GM21447 (cell line): Measurements from ENCODE around the gene DHX34.
"Not testable (repeated sequence)": the region's sequence is repeated elsewhere in the genome, so short reads cannot be mapped to it uniquely, and the experiment has no call there.

Experiments
- ATAC-seq: cut with Tn5 transposase; IDR thresholded peaks from one replicate; pipeline ENCODE4 v1.9.1; 2021; ENCODE audit not compliant: unreplicated experiment

DHX34 gene, protein sequence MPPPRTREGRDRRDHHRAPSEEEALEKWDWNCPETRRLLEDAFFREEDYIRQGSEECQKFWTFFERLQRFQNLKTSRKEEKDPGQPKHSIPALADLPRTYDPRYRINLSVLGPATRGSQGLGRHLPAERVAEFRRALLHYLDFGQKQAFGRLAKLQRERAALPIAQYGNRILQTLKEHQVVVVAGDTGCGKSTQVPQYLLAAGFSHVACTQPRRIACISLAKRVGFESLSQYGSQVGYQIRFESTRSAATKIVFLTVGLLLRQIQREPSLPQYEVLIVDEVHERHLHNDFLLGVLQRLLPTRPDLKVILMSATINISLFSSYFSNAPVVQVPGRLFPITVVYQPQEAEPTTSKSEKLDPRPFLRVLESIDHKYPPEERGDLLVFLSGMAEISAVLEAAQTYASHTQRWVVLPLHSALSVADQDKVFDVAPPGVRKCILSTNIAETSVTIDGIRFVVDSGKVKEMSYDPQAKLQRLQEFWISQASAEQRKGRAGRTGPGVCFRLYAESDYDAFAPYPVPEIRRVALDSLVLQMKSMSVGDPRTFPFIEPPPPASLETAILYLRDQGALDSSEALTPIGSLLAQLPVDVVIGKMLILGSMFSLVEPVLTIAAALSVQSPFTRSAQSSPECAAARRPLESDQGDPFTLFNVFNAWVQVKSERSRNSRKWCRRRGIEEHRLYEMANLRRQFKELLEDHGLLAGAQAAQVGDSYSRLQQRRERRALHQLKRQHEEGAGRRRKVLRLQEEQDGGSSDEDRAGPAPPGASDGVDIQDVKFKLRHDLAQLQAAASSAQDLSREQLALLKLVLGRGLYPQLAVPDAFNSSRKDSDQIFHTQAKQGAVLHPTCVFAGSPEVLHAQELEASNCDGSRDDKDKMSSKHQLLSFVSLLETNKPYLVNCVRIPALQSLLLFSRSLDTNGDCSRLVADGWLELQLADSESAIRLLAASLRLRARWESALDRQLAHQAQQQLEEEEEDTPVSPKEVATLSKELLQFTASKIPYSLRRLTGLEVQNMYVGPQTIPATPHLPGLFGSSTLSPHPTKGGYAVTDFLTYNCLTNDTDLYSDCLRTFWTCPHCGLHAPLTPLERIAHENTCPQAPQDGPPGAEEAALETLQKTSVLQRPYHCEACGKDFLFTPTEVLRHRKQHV

DNA sequence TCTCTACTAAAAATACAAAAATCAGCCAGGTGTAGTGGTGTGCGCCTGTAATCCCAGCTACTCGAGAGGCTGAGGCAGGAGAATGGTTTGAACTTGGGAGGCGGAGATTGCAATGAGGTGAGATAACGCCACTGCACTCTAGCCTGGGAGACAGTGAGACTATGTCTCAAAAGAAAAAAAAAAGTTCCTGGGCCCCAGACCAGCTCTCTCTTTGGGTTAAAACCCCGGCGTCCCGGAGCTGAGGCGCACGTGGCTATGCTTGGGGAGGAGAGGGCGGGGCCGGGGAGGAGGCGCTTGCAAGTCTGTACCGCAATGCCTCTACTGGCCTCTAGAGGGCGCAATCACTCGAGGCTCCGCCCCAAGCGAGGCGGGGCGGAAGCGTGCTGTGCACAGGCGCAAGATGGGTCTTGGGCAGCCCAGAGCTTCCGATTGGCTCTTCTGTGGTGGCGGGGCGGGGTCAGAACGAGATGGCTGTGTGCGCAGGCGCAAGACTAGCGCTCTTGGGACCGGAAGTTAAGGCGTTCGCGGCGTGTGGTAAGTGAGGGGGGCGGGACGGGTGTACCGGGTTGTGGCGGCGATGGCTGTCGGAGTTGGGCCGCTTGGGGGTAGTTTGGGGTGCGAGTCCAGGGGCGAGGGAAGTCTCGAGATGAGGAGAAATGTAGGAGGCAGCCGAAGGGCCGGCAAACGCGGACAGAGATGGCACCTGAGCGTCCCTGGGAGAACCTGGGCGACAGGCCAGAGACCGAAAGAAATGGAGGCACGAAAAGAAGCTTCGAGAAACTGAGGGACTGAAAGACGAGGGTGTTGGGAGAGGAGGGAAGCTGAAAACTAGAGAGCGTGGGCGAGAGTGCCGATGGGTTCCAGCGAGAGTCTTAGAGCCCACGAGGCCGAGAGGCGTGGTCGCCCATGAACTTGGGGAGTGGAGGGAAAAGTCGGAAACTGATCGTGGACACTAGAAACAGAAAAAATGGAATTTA, at the start of gene DHX34:
Gene DHX34 (plus strand): TSS at position 497 of the 977 bp plus-strand sequence. CDS start 3,716 bp downstream, outside the sequence.
- peak; percentile 96 for ATAC-seq

DNA sequence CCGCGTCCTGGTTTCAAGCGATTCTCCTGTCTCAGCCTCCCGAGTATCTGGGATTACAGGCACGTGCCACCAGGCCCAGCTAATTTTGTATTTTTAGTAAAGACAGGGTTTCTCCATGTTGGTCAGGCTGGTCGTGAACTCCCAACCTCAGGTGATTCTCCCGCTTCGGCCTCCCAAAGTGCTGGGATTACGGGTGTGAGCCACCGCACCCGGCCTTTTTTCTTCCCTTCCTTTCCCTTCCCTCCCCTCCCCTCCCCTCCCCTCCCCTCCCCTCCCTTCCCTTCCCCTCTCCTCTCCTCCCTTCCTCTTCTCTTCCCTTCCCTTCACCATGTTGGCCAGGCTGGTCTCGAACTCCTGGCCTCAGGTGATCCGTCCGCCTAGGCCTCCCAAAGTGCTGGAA, 48.2 kb upstream of the DHX34 start:
- ATAC-seq = not testable (repeated sequence)

DNA sequence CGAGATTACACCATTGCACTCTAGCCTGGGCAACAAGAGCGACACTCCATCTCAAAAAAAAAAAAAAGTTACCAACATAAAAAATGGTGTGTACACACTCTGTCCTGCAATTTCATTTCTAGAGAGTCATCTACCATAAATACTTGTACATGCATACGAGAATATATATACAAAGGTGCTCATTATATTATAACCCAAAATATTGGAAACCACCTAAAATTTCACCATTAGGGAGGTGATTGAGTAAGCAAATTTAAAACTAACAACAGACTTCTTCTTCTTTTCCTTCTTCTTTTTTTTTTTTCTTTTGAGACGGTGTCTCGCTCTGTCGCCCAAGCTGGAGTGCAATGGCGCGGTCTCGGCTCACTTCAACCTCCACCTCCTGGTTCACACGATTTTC, 46.9 kb upstream of the DHX34 start:
- ATAC-seq = no peak

DNA sequence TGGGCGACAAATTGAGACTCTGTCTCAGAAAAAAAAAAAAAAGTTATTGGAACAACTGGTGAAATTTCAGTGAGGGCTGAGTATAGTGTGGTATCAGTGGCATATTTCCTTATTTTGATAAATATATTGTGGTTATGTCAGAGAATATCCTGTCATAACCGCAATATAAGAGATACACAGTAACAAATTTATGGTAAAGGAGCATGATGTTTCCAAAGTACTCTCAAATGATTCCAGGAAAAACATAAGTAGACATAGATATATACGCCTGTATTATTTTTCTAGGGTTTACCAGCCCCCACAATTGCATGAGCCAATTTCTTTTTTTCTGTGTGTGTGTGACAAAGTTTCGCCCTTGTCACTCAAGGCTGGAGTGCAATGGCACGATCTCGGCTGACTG, 45.1 kb upstream of the DHX34 start:
- ATAC-seq = no peak

DNA sequence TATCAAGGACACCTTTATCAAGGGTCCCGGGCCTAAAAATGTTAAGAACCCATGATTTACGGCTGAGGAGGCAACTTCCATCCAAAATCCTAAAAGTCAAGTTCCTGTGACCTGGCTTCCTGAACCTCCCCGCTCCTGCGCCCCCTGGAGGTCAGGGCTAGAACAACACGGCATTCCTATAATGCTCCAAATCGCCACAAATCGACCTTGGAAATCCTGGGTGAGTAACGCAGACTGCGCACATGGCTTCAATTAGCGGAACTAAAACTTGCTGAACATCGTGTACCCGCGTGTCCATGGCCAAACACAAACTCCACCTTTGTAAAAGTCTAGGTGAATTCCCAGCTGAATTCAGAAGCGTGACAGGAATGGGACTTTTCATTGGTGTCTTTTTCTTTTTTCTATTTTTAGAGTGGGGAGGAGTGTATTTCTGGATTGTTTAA, 43.8 kb upstream of the DHX34 start:
- no peak for ATAC-seq

DNA sequence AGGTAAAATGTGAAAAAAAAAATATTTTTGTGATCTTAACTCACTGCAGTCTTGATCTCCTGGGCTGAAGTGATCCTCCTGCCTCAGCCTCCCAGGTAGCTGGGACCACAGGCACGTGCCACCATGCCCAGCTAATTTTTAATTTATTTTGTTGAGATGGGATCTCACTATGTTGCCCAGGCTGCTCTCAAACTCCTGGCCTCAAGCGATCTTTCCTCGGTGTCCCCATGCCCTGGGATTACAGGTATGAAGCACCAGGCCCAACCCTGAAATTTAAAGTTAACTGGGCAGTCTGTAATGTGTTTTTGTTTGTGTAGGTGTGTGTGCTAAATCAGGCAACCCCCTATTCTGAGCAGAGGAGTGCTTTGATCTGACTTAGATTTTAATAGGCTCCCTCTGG, 42.8 kb upstream of the DHX34 start:
- ATAC-seq = no peak

DNA sequence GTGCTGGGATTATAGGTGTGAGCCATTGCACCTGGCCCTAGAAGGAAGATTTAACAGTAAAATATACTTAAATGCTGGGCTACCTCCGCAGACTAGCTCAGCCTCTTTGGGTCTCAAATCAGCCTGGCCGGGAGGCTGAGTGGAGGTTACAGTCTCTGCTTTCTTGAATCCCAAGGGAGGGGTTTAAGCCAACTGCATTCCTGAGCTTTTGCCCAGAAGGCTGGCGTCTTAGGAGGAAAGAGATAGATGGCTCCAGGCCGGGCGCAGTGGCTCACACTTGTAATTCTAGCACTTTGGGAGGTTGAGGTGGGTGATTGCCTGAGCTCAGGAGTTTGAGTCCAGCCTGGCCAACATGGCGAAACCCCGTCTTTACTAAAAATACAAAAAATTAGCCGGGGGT, 40.1 kb upstream of the DHX34 start:
- no peak for ATAC-seq

DNA sequence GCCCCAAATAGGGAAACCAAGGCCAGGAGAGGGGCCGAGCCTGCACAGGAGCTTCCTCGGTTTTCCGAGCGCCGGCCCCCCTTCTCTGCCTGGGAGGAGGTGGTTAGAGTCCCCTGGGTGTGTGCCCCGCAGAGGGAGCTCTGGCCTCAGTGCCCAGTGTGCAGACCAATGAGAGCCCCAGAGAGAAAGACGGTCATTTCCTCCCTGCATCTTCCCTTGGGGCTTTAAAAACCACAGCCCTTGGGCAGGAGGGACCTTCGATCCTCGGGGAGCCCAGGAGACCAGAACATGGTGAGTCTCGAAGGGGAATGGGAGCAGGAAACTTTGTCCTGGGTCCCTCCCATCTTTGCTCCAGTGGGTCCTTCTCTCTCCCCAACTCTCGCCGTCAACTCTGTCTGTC, 39.5 kb upstream of the DHX34 start, which contains the start of gene C5AR1:
Gene C5AR1 (plus strand): TSS at position 254 of the 400 bp plus-strand sequence. CDS start 35 bp downstream, at position 289.
- ATAC-seq = no peak

DNA sequence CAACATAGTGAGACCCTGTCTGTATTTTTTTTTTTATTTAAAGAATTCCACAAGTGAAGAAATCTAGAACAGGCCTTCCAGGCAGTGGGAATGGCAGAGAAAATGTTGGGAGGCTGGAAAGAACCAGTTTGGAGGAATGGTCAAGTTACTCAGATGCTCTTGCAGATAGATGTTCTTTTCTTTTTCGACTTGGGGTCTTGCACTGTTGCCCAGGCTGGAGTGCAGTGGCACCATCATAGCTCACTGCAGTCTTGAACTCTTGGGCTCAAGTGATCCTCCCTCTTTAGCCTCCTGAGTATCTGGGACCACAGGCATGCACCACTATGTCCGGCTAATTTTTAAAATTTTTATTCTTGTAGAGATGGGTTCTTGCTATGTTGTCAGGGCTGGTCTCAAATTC, 38.8 kb upstream of the DHX34 start:
- no peak for ATAC-seq

DNA sequence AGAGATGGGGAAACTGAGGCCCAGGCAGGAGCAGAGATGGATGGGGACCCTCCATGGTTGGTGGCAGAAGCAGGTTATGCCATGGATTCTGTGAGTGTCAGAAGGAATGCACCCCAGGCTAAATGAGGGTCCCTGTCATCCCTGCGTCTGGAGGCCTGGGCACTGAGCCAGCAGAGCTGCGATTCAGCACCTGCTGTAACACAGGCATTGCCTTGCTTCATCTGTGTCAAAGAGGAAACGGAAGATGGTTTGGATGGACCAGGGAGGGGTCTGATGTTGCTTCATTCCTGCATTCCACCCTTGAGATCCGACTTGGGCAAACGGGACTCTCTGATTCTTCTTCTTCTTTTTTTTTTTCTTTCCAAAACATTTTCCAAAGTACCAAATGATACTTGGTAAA, 38.3 kb upstream of the DHX34 start:
- ATAC-seq = no peak

DNA sequence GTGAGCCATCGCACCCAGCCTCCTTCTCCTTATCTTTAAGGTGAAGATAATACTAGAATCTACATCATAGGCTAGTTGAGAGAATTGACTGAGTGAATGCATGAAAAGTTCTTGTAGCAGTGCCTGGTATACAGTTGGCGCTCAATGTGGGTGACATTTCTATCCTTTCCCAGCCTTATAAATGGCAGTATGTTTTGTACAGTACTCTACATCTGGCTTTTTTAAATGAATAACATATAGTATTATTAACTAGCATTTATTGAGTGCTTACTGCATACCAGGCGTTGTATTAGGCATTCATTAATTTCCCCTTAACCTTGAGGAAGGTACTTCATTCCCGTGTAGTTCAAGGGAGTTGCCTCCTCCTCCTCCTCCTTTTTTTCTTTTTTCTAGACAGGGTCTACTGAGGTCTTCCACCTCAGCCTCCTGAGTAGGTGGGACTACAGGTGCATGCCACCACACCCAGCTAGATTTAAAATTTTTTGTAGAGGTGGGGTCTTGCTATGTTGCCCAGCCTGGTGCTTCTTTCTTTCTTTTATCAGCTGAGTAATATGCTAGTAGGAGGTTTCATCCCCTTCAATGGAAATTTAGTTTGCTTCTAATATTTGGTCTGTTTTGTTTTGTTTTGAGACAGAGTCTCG, 36.6 kb upstream of the DHX34 start:
- no peak for ATAC-seq

DNA sequence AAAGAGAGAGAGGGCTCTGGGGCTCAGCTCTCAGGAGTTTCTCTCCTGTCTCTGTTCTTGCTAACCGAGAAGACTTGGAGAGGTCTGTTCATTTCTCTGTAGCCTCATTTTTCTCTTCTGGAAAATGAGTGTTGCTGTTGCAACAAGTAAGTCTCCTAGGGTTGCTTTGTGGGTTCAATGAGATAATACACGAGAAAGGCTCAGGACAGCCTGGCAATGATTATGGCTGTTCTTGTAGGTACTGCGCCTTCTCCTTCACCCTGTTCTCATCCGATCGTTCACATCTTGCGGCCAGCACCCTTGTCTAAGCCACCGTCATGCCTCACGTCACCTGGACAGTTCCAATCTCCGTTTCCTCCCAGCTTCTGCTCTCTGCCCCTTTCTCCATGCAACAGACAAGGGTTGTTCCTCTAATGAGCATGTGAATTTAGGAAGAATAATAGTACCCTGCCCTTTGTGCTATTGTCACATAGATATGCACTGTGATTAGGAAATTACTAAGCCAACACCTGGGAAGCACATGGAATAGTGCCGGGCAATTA, 35.3 kb upstream of the DHX34 start:
- no peak for ATAC-seq

DNA sequence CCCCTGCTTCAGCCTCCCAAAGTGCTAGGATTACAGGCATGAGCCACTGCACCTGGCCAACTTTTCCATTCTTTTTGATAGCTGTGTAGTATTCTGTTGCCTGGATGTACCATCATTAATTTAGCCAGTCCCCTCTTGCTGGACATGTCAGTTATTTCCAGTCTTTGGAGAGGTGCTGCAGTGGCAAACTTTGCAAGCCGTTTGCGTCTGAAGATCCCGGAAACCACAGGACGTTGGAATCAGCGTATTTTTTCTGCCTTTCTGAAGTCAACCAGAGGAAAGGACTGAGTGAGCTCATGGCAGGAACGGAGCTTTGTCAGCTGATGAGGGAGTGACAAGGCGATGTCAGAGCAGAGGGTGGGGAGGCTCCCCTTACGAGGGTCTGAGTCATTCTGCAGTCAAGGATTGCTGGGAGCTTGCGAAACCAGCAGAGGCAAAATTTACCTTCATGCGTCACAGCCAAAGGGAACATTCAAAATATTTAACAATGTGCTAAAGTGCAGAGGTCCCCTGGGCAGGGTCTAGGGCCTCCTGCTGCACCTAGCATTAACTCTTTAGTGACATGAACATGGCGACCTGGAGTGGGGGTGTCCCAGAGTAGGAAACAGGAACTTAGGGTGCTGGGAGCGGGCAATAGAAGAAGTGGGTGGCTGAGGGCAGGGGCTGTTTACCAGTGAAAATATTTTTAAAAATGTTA, 33.8 kb upstream of the DHX34 start:
- ATAC-seq = no peak

DNA sequence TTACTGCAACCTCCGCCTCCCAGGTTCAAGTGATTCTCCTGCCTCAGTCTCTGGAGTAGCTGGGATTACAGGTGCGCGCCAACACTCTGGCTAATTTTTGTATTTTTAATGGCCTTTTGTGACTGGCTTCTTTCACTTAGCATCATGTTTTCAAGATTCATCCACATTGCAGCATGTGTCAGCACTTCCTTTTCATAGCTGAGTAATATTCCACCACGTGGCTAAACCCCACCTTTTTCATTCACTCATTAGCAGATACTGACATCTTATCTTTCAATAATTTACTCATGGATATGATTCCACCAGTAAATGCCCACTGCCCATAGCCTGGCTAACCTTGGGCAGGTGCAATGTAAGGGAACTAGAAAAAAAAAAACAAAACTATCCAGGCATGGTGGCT, 32.6 kb upstream of the DHX34 start:
- ATAC-seq = no peak

DNA sequence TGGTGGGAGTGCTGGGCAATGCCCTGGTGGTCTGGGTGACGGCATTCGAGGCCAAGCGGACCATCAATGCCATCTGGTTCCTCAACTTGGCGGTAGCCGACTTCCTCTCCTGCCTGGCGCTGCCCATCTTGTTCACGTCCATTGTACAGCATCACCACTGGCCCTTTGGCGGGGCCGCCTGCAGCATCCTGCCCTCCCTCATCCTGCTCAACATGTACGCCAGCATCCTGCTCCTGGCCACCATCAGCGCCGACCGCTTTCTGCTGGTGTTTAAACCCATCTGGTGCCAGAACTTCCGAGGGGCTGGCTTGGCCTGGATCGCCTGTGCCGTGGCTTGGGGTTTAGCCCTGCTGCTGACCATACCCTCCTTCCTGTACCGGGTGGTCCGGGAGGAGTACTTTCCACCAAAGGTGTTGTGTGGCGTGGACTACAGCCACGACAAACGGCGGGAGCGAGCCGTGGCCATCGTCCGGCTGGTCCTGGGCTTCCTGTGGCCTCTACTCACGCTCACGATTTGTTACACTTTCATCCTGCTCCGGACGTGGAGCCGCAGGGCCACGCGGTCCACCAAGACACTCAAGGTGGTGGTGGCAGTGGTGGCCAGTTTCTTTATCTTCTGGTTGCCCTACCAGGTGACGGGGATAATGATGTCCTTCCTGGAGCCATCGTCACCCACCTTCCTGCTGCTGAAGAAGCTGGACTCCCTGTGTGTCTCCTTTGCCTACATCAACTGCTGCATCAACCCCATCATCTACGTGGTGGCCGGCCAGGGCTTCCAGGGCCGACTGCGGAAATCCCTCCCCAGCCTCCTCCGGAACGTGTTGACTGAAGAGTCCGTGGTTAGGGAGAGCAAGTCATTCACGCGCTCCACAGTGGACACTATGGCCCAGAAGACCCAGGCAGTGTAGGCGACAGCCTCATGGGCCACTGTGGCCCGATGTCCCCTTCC, 28.9 kb upstream of the DHX34 start:
- no peak for ATAC-seq

DNA sequence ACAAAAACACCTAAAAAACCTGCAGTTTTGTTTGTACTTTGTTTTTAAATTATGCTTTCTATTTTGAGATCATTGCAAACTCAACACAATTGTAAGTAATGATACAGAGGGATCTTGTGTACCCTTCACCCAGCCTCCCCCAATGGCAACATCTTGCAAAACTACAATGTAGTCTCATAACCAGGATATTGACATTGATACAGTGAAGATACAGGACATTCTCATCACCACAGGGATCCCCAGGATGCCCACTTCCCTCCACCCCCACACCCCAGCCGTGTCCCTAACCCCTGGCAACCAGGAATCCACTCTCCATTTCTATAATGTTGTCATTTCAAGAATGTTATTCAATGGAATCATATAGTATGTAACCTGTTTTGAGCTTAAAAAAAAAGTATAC, 27.5 kb upstream of the DHX34 start:
- no peak for ATAC-seq

DNA sequence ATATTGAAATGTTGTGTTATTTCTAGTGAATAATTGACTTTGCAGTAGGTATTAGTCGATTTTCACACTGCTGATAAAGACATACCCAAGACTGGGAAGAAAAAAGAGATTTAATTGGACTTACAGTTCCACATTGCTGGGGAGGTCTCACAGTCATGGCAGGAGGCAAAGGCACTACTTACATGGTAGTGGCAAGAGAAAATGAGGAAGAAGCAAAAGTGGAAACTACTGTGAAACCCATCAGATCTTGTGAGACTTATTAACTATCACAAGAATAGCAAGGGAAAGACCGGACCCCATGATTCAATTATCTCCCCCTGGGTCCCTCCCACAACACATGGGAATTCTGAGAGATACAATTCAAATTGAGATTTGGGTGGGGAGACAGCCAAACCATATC, 27.1 kb upstream of the DHX34 start:
- no peak for ATAC-seq

DNA sequence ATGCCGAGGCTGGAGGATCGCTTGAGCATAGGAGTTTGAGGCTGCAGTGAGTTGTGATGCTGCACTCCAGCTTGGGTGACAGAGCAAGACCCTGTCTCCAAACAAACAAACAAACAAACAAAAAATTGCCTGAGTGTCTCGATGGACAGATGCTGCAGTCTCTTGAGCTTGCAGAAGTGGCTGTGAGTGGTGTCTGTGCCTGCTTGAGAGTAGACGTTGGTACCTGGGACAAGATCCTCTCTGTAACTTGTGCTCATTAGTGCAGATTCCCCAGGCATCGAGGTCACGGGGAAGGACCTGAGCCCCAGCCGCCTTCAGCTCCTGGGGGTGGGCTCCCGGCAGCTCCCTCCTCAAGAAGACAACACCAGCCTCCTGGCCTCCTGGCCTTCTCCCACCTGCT, 25.7 kb upstream of the DHX34 start:
- no peak for ATAC-seq
